Lower lobe of right lung (tissue), 2 donors: ENCODE data around the gene MTFR1L. TPM values are rescaled to one million over a fixed set of nuclear protein-coding genes. Genes with fewer than 3 reads are reported as not detected.
A peak's percentile ranks its signal among the peaks of the same experiment; 100 is the strongest.

Experiments
- ATAC-seq, 2 donors: fragments of 200-7000 bp; cut with Tn5 transposase; one replicate each; pipeline ENCODE4 v1.9.1; 2020 to 2022; ENCODE audit warnings: mild to moderate bottlenecking in 2 of 2, moderate library complexity in 2 of 2
- DNase-seq: peaks from one replicate; pipeline ENCODE4 v3.0.0-alpha.2; 2020
- H3K27ac ChIP-seq: fragments of 200-600 bp; one replicate; pipeline ENCODE4 v1.8.0; 2022
- H3K27me3 ChIP-seq: fragments of 200-600 bp; one replicate; pipeline ENCODE4 v1.8.0; 2022; ENCODE audit warnings: low read depth
- H3K36me3 ChIP-seq: fragments of 200-600 bp; one replicate; pipeline ENCODE4 v1.8.0; 2022; ENCODE audit warnings: mild to moderate bottlenecking
- H3K4me1 ChIP-seq: fragments of 200-600 bp; one replicate; pipeline ENCODE4 v1.8.0; 2022
- H3K4me3 ChIP-seq: fragments of 200-600 bp; one replicate; pipeline ENCODE4 v1.8.0; 2022; ENCODE audit warnings: mild to moderate bottlenecking
- H3K9me3 ChIP-seq: fragments of 200-600 bp; one replicate; pipeline ENCODE4 v1.8.0; 2022
- intact Hi-C: fragments of 100-400 bp; cut with DNase I; formaldehyde crosslinking; loops from one replicate; pipeline ENCODE4 v1.11.0; 2022
- total RNA-seq: library from RNA; stranded (reverse); fragmentation: NEBNext Ultra II Directional; extraction: Animal tissue kit (Norgen Biotek cat#: 25700); gene quantifications from one replicate; pipeline ENCODE4 v1.2.1, GENCODE V29; 2021
- TF ChIP-seq, protein P1 (sequence below): fragments of 200-600 bp; IDR thresholded peaks from one replicate; pipeline ENCODE4 v1.8.0; 2022; ENCODE audit warnings: antibody characterized with exemption, mild to moderate bottlenecking
- donor health status: DM: no; HTN: yes; CAD: no; lungs with severe emphysema.

The MTFR1L gene
- total RNA-seq, 1 donor from 2014 or later = 51.1 TPM

GRCh38 chr1:25845664-25846063, 25.9 kb downstream of the MTFR1L start:
- no peak for ATAC-seq
- Histone ChIP-seq H3K27me3 (no peaks in the 10 kb centered on the region), H3K4me3 (no peak overlapping the region), H3K4me1 (no peaks in the 10 kb centered on the region), H3K9me3 (no peaks in the 10 kb centered on the region), H3K36me3 (no peaks in the 10 kb centered on the region), H3K27ac (no peak overlapping the region)
- intact Hi-C loops = no loop called here
- no peak for DNase-seq
- TF ChIP-seq, protein P1, sequence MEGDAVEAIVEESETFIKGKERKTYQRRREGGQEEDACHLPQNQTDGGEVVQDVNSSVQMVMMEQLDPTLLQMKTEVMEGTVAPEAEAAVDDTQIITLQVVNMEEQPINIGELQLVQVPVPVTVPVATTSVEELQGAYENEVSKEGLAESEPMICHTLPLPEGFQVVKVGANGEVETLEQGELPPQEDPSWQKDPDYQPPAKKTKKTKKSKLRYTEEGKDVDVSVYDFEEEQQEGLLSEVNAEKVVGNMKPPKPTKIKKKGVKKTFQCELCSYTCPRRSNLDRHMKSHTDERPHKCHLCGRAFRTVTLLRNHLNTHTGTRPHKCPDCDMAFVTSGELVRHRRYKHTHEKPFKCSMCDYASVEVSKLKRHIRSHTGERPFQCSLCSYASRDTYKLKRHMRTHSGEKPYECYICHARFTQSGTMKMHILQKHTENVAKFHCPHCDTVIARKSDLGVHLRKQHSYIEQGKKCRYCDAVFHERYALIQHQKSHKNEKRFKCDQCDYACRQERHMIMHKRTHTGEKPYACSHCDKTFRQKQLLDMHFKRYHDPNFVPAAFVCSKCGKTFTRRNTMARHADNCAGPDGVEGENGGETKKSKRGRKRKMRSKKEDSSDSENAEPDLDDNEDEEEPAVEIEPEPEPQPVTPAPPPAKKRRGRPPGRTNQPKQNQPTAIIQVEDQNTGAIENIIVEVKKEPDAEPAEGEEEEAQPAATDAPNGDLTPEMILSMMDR = no peak

GRCh38 chr1:25847929-25848328, 28.2 kb downstream of the MTFR1L start:
- H3K4me1 ChIP-seq = no peaks in the 10 kb centered on the region
- H3K36me3 ChIP-seq = no peaks in the 10 kb centered on the region
- H3K27me3 ChIP-seq = no peaks in the 10 kb centered on the region
- H3K4me3 ChIP-seq = no peak overlapping the region
- no peak overlapping the region for H3K27ac ChIP-seq
- no peaks in the 10 kb centered on the region for H3K9me3 ChIP-seq
- TF ChIP-seq, protein P1 = no peak
- ATAC-seq (no peak), DNase-seq (no peak)
- intact Hi-C loops = no loop called here

- Histone ChIP-seq H3K4me1 (no peaks in the 10 kb centered on the region), H3K27me3 (no peaks in the 10 kb centered on the region), H3K36me3 (no peaks in the 10 kb centered on the region), H3K4me3 (no peak overlapping the region), H3K9me3 (no peaks in the 10 kb centered on the region), H3K27ac (no peak overlapping the region)
- TF ChIP-seq, protein P1 = no peak
- intact Hi-C loops = no loop called here
- no peak for DNase-seq
- ATAC-seq = no peak
These were observed 28.8 kb downstream of the MTFR1L start for GRCh38 chr1:25848531-25848930.

GRCh38 chr1:25854554-25854953, 34.8 kb downstream of the MTFR1L start:
- Histone ChIP-seq H3K36me3 (no peaks in the 10 kb centered on the region), H3K4me1 (peaks cover 8% of the 10 kb centered on the region), H3K27me3 (no peaks in the 10 kb centered on the region), H3K4me3 (no peak overlapping the region), H3K27ac (no peak overlapping the region), H3K9me3 (no peaks in the 10 kb centered on the region)
- TF ChIP-seq, protein P1 = no peak
- no peak for ATAC-seq
- DNase-seq = no peak
- intact Hi-C loops = no loop called here

- no peaks in the 10 kb centered on the region for H3K36me3 ChIP-seq
- peaks cover 24% of the 10 kb centered on the region for H3K4me1 ChIP-seq
- TF ChIP-seq, protein P1 = no peak
- H3K4me3 ChIP-seq = no peak overlapping the region
- no peaks in the 10 kb centered on the region for H3K9me3 ChIP-seq
- ATAC-seq = no peak
- no peaks in the 10 kb centered on the region for H3K27me3 ChIP-seq
- no peak for DNase-seq
- intact Hi-C loops = no loop called here
- no peak overlapping the region for H3K27ac ChIP-seq
These were observed 37.1 kb downstream of the MTFR1L start for GRCh38 chr1:25856856-25857255.

DNA sequence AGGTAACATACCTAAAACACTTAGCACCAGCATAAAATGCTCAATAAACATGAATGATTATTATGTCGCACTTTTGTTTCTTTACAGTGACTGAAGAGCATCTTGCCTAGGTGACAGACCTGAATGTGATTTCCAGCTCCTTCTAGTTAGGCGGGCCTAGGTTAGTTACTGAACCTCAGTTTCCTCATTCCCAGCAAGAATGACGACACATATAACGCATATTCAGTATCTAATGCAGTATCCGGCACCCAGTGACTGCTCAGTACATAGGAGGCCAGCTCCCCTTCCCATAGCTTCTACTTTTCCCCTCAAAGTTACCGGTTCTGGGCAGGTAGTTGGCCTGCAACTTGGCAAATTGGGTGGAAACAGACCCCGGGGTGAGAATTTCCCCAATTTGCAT, 38.7 kb downstream of the MTFR1L start:
- Histone ChIP-seq H3K27ac (no peak overlapping the region), H3K9me3 (no peaks in the 10 kb centered on the region), H3K4me1 (peaks cover 24% of the 10 kb centered on the region), H3K4me3 (peak overlapping the region; percentile 55), H3K36me3 (peaks cover 11% of the 10 kb centered on the region), H3K27me3 (no peaks in the 10 kb centered on the region)
- TF ChIP-seq, protein P1 = no peak
- ATAC-seq (no peak), DNase-seq (no peak)
- intact Hi-C loops = no loop called here
